Kidney (tissue), 14 donors: Measurements from ENCODE around the gene COMTD1. TPM values are rescaled to one million over a fixed set of nuclear protein-coding genes. Genes with fewer than 3 reads are reported as not detected.

Experiments used
- DNase-seq, 5 donors: peaks; one replicate each; pipeline ENCODE4 v3.0.0-alpha.2; 2013 to 2020
- FAIRE-seq: peaks from 2 replicates; lab custom pipeline; 2012; peaks lifted over from hg19 to GRCh38; lab: Jason Lieb, UNC
- H3K27ac ChIP-seq, 2 donors: one replicate each; pipeline ENCODE4 v1.7.0; 2013; ENCODE audit warnings: low read depth in 2 of 2, low read length in 2 of 2, inconsistent platforms in 1 of 2
- H3K27me3 ChIP-seq: one replicate; pipeline ENCODE4 v1.7.1; 2013; ENCODE audit warnings: low read length, inconsistent platforms; ENCODE audit not compliant: control insufficient read depth, insufficient read depth
- H3K36me3 ChIP-seq, 3 donors: one replicate each; pipeline versions ENCODE4 v1.7.0 to v1.7.1; 2013; ENCODE audit warnings: low read length in 3 of 3, control low read depth in 1 of 3, inconsistent platforms in 1 of 3; ENCODE audit not compliant: insufficient read depth in 3 of 3, control insufficient read depth in 2 of 3
- H3K4me1 ChIP-seq, 3 donors: one replicate each; pipeline versions ENCODE4 v1.7.0 to v1.7.1; 2013; ENCODE audit warnings: low read length in 3 of 3, inconsistent platforms in 1 of 3, low read depth in 1 of 3; ENCODE audit not compliant: control insufficient read depth in 2 of 3, insufficient read depth in 2 of 3
- H3K4me3 ChIP-seq, 3 donors: one replicate each; pipeline versions ENCODE4 v1.7.0 to v1.8.1; 2013; ENCODE audit warnings: low read length in 3 of 3, control low read depth in 1 of 3, inconsistent platforms in 1 of 3
- H3K9ac ChIP-seq, 3 donors: one replicate each; pipeline versions ENCODE4 v1.7.0 to v1.7.1; 2013; ENCODE audit warnings: low read length in 3 of 3, control low read depth in 1 of 3, inconsistent platforms in 1 of 3
- H3K9me3 ChIP-seq, 3 donors: one replicate each; pipeline versions ENCODE4 v1.7.0 to v1.7.1; 2013; ENCODE audit warnings: low read length in 3 of 3, control low read depth in 1 of 3, inconsistent platforms in 1 of 3; ENCODE audit not compliant: control insufficient read depth in 2 of 3, insufficient read depth in 1 of 3
- intact Hi-C: fragments of 100-400 bp; cut with DNase I; formaldehyde crosslinking; loops from one replicate; pipeline ENCODE4 v1.11.1; 2022
- polyA plus RNA-seq: library from polyadenylated mRNA; stranded (reverse); fragments of 350-450 nt; fragmentation: Illumina TruSeq; extraction: RNeasy Lipid Tissue Mini Kit (QIAGEN cat#74804); gene quantifications from one replicate; pipeline ENCODE4 v1.2.3, GENCODE V29; 2014; ENCODE audit warnings: low read depth, low replicate concordance; ENCODE audit not compliant: insufficient read depth
- total RNA-seq: library from RNA; stranded (reverse); fragmentation: NEBNext Ultra II Directional; extraction: Animal tissue kit (Norgen Biotek cat#: 25700); gene quantifications from one replicate; pipeline ENCODE4 v1.2.1, GENCODE V29; 2021
- TF ChIP-seq, protein P1 (sequence below): IDR thresholded peaks from 3 replicates; pipeline ENCODE4 v1.5.1; 2012; ENCODE audit warnings: mild to moderate bottlenecking, moderate library complexity, borderline replicate concordance; ENCODE audit not compliant: insufficient read depth; ENCODE audit errors: extremely low read depth
- donor health status: control.
- donor health status: control.
- donor health status: control.
- donor health status: control.
- donor health status: control.
- donor health status: DM: yes; HTN: yes; CAD: no.
- donor health status: Normal renal cell carcinoma (clear cell type).

Gene COMTD1
- total and polyA plus RNA-seq, 2 donors from 2014 or later = 26.6 to 65.3 TPM

DNA sequence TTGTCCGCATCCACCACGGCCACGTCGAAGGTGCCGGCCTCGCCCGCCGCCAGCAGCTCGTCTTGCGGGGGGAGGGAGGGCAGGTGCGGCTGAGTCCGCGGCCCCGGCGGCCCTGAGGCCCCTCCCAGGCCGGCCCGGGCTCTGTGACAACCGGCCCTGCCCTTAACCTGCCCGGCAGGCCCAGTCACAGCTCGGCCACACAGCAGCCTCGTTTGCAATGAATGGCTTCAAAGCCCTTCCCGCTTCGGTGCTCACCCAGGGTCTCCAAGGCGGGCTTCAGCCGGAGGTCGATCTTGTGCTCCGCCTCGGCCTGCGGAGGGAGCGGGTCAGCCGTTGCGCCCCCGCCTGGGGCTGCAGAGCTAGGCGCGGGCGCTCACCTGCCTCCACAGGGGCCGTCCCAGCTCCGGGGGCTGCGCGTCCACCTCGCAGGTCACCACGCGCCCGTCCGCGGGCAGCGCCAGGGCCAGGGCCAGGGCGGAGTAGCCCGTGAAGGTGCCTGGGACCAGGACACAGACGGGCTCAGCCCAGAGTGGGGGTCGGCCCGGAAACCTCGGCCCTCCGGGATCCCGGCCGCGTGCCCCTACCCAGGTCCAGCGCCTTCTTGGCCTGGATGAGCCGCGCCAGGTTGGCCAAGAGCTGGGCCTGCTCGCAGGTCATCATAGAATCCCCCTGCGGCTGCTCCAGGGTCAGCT is 928 bp downstream of the COMTD1 start:
- no peaks in the 10 kb centered on the region for H3K9me3 ChIP-seq
- H3K27ac ChIP-seq = peak overlapping the region; percentile 57 to 63
- TF ChIP-seq, protein P1, sequence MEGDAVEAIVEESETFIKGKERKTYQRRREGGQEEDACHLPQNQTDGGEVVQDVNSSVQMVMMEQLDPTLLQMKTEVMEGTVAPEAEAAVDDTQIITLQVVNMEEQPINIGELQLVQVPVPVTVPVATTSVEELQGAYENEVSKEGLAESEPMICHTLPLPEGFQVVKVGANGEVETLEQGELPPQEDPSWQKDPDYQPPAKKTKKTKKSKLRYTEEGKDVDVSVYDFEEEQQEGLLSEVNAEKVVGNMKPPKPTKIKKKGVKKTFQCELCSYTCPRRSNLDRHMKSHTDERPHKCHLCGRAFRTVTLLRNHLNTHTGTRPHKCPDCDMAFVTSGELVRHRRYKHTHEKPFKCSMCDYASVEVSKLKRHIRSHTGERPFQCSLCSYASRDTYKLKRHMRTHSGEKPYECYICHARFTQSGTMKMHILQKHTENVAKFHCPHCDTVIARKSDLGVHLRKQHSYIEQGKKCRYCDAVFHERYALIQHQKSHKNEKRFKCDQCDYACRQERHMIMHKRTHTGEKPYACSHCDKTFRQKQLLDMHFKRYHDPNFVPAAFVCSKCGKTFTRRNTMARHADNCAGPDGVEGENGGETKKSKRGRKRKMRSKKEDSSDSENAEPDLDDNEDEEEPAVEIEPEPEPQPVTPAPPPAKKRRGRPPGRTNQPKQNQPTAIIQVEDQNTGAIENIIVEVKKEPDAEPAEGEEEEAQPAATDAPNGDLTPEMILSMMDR = no peak
- peaks cover 0 to 3% (median 0%) of the 10 kb centered on the region in 3 donors for H3K4me1 ChIP-seq
- H3K4me3 ChIP-seq = peak overlapping the region; percentile 39 to 72 (median 63)
- peak overlapping the region in 2 of 3 donors; percentile 58 to 66 for H3K9ac ChIP-seq
- H3K36me3 ChIP-seq = peaks cover 6 to 24% (median 15%) of the 10 kb centered on the region in 3 donors
- intact Hi-C loops = no loop called here
- DNase-seq (peak; percentile 51 to 83 (median 58)), FAIRE-seq (no peak)
- no peaks in the 10 kb centered on the region for H3K27me3 ChIP-seq

DNA sequence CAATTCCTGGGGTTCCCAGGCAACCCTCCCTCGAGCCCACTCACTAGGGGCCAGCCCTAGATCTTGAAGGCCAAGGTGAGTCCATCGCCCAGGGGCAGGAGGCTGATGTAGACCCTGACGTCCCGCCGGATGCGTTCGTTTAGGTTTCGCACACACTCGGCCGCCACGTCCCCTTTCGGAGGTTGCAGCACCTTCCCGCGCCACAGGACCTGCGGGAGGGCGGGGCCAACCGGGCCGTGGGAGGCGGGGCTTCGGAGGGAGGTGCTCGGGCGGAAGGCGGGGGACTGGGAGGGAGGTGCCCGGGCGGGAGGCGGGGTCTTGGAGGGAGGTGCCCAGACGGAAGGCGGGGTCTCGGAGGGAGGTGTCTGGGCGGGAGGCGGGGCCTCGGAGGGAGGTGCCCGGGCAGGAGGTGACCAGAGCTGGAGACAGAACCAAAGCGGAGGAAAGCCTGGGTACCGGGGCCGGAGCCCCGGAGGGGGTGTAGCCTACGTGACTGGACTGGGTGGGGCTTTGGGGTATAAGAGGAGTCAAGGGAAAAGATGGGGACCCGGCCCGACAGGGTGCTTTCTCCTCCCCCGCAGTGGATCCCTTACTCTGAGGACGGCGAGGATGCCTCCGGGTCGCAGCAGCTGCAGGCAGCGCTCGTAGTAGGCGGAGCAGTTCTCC is 1.6 kb downstream of the COMTD1 start:
- peaks cover 0 to 3% (median 0%) of the 10 kb centered on the region in 3 donors for H3K4me1 ChIP-seq
- peak overlapping the region in 2 of 3 donors; percentile 58 to 62 for H3K9ac ChIP-seq

DNA sequence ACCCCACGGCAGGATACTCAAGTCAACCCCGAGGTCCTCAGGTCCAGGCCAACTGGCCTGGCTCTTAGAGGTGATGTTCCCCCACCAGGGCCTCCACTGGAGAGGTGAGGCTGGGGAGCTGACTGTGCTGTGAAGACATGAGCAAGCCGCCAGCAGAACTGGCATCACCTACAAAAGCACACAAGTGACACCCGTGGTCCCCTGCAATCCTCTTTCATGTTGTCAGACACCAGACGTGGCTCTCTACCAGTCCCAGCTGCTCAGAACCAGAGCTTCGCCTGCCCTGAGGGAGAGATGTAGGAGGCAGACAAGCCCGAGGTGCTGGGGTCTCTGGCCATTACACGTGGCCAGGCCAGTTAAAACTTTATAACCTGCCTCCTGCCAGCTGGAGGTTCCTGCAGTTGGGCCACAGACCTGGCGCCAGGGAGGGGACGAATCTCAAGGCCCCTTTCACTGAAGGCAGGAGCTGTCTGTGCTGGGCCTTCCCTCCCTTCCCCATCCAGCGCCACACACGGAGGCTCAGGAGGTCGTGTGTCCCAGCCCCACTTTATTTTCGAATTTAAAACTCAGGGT is 2.2 kb downstream of the COMTD1 start:
- H3K4me1 ChIP-seq = peaks cover 0 to 5% (median 0%) of the 10 kb centered on the region in 3 donors
- peak overlapping the region; percentile 26 to 60 for H3K27ac ChIP-seq
- FAIRE-seq (no peak), DNase-seq (peak in 1 of 5 donors; percentile 69)
- TF ChIP-seq, protein P1 = no peak
- H3K9ac ChIP-seq = peak overlapping the region in 1 of 3 donors; percentile 8
- intact Hi-C loops = no loop called here
- no peaks in the 10 kb centered on the region for H3K27me3 ChIP-seq
- H3K36me3 ChIP-seq = peaks cover 6 to 25% (median 17%) of the 10 kb centered on the region in 3 donors
- H3K4me3 ChIP-seq = peak overlapping the region in 1 of 3 donors; percentile 27
- H3K9me3 ChIP-seq = no peaks in the 10 kb centered on the region

More for the DNA sequence above, 1.6 kb downstream of the COMTD1 start:
- peak overlapping the region; percentile 39 to 72 (median 63) for H3K4me3 ChIP-seq
- no peaks in the 10 kb centered on the region for H3K9me3 ChIP-seq
- peaks cover 6 to 25% (median 15%) of the 10 kb centered on the region in 3 donors for H3K36me3 ChIP-seq
- H3K27ac ChIP-seq = peak overlapping the region; percentile 57 to 60
- no peaks in the 10 kb centered on the region for H3K27me3 ChIP-seq
- FAIRE-seq = no peak
- TF ChIP-seq, protein P1 = no peak
- peak; percentile 93 to 99 (median 95) for DNase-seq
- intact Hi-C loops = no loop called here
